ENCODE data around the gene TRAPPC2L. TPM values are rescaled to one million over a fixed set of nuclear protein-coding genes. Genes with fewer than 3 reads are reported as not detected.

Gene TRAPPC2L
- total and polyA plus RNA-seq, 3 donors from 2014 or later: 58.3 to 216 (median 59.8) TPM

- intact Hi-C loops (cut with DNase I; ENCODE audit: low total_unique reads): no loop called here
- WGBS, 2 donors: 84 to 93% methylated on average over 13 to 22 of the region's 22 CpGs
- no peak overlapping the region for H3K4me3 ChIP-seq
- H3K4me1 ChIP-seq: no peaks in the 10 kb centered on the region
- DNase-seq: no peak
- H3K36me3 ChIP-seq (ENCODE audit: low read depth, missing control alignments): no peaks in the 10 kb centered on the region
- TF ChIP-seq POLR2A (IDR thresholded peaks at IDR 0.05) (no peak), CTCF (IDR thresholded peaks at IDR 0.05) (no peak)
- H3K9me3 ChIP-seq: no peaks in the 10 kb centered on the region
- H3K27me3 ChIP-seq: no peaks in the 10 kb centered on the region
- H3K27ac ChIP-seq: no peak overlapping the region
These were observed 38.4 kb downstream of the TRAPPC2L start for GRCh38 chr16:88895335-88895734.

GRCh38 chr16:88896238-88897070 is 39.5 kb downstream of the TRAPPC2L start:
- WGBS, 2 donors: 90 to 94% methylated on average over 29 to 57 of the region's 57 CpGs
- no peaks in the 10 kb centered on the region for H3K9me3 ChIP-seq
- no peak for TF ChIP-seq CTCF (IDR thresholded peaks at IDR 0.05)
- no peak for TF ChIP-seq POLR2A (IDR thresholded peaks at IDR 0.05)
- no peaks in the 10 kb centered on the region for H3K27me3 ChIP-seq
- H3K36me3 ChIP-seq (ENCODE audit: low read depth, missing control alignments): no peaks in the 10 kb centered on the region
- DNase-seq: no peak
- intact Hi-C loops (cut with DNase I; ENCODE audit: low total_unique reads): no loop called here
- no peaks in the 10 kb centered on the region for H3K4me1 ChIP-seq
- H3K4me3 ChIP-seq: no peak overlapping the region
- H3K27ac ChIP-seq: no peak overlapping the region

- H3K4me3 ChIP-seq: no peak overlapping the region
- H3K27me3 ChIP-seq: no peaks in the 10 kb centered on the region
- DNase-seq: no peak
- H3K27ac ChIP-seq: no peak overlapping the region
- H3K4me1 ChIP-seq: no peaks in the 10 kb centered on the region
- no peaks in the 10 kb centered on the region for H3K9me3 ChIP-seq
- TF ChIP-seq POLR2A (IDR thresholded peaks at IDR 0.05) (no peak), CTCF (IDR thresholded peaks at IDR 0.05) (no peak)
- intact Hi-C loops (cut with DNase I; ENCODE audit: low total_unique reads): no loop called here
- 90% methylated on average over 26 to 34 of the region's 34 CpGs for WGBS, 2 donors
- H3K36me3 ChIP-seq (ENCODE audit: low read depth, missing control alignments): no peaks in the 10 kb centered on the region
These were observed 40.9 kb downstream of the TRAPPC2L start for GRCh38 chr16:88897696-88898425.

GRCh38 chr16:88899901-88900661 is 43.2 kb downstream of the TRAPPC2L start:
- no peak overlapping the region for H3K27ac ChIP-seq
- no peak for DNase-seq
- TF ChIP-seq POLR2A (IDR thresholded peaks at IDR 0.05): no peak
- TF ChIP-seq CTCF (IDR thresholded peaks at IDR 0.05): no peak
- no peaks in the 10 kb centered on the region for H3K9me3 ChIP-seq
- H3K36me3 ChIP-seq (ENCODE audit: low read depth, missing control alignments): no peaks in the 10 kb centered on the region
- no peak overlapping the region for H3K4me3 ChIP-seq
- H3K4me1 ChIP-seq: no peaks in the 10 kb centered on the region
- WGBS, 2 donors: 86 to 88% methylated on average over 19 to 39 of the region's 41 CpGs
- intact Hi-C loops (cut with DNase I; ENCODE audit: low total_unique reads): no loop called here
- no peaks in the 10 kb centered on the region for H3K27me3 ChIP-seq
